GM12878 (cell line): ENCODE measurements around the gene SLC25A40. TPM values are rescaled to one million over a fixed set of nuclear protein-coding genes. Genes with fewer than 3 reads are reported as not detected.

ENCODE experiments used
- ATAC-seq: fragments of 200-7000 bp; cut with Tn5 transposase; 3 replicates; pipeline ENCODE4 v1.9.1; 2020; ENCODE audit warnings: mild to moderate bottlenecking, moderate library complexity
- BruUV-seq: library from RNA; stranded (reverse); fragments of 400-500 nt; replicated peaks from 2 replicates; lab custom pipeline; 2021; lab: Mats Ljungman, UMichigan
- CTCF ChIA-PET: fragments of 300-600 bp; sonication (Branson Sonifier 250); formaldehyde crosslinking; extraction: SDS; loops from one replicate; lab custom pipeline; 2021; ENCODE audit warnings: inconsistent platforms; lab: Yijun Ruan, JAX
- POLR2A ChIA-PET: fragments of 350-600 bp; formaldehyde crosslinking; extraction: SDS; loops from one replicate; lab custom pipeline; 2021; ENCODE audit warnings: inconsistent platforms; lab: Charles Lee
- RAD21 ChIA-PET: fragments of 300-600 bp; sonication (Branson Sonifier 250); formaldehyde crosslinking; loops from one replicate; lab custom pipeline; 2023; ENCODE audit warnings: antibody characterized with exemption; ENCODE audit not compliant: unreplicated experiment; lab: Charles Lee
- SMC1A ChIA-PET: fragments of 300-600 bp; sonication (Branson Sonifier 250); formaldehyde crosslinking; loops from one replicate; lab custom pipeline; 2023; ENCODE audit not compliant: unreplicated experiment, uncharacterized antibody; lab: Charles Lee
- DNase-seq: peaks from one replicate; pipeline ENCODE4 v3.0.0-alpha.2; 2011; ENCODE audit warnings: low read depth, low spot score
- FAIRE-seq: peaks from 3 replicates; lab custom pipeline; 2011; peaks lifted over from hg19 to GRCh38; lab: Jason Lieb, UNC
- H2AFZ ChIP-seq: 2 replicates; pipeline ENCODE4 v1.6.0; 2011; ENCODE audit warnings: low read depth, low read length, control low read depth; ENCODE audit not compliant: control insufficient read depth
- H3K27ac ChIP-seq: 2 replicates; pipeline ENCODE4 v1.5.1; 2011; ENCODE audit warnings: control low read depth; ENCODE audit not compliant: control insufficient read depth, insufficient read depth
- H3K27me3 ChIP-seq, 2 experiments: replicated peaks in 1 of 2; 2 replicates each; pipeline versions ENCODE4 v1.6.0 to v1.6.1; 2011; ENCODE audit warnings: low read length in 1 of 2; ENCODE audit not compliant: control insufficient read depth in 2 of 2, insufficient read depth in 2 of 2
- H3K36me3 ChIP-seq, 2 experiments: 2 replicates each; pipeline ENCODE4 v1.5.1; 2011; ENCODE audit warnings: low read length in 1 of 2; ENCODE audit not compliant: control insufficient read depth in 2 of 2, insufficient read depth in 2 of 2
- H3K4me1 ChIP-seq: 2 replicates; pipeline ENCODE4 v1.6.1; 2011; ENCODE audit warnings: mild to moderate bottlenecking, low read length, moderate library complexity, mixed read lengths; ENCODE audit not compliant: control insufficient read depth, insufficient read depth
- H3K4me2 ChIP-seq: 2 replicates; pipeline ENCODE4 v1.6.0; 2011; ENCODE audit warnings: control low read depth; ENCODE audit not compliant: control insufficient read depth, insufficient read depth
- H3K4me3 ChIP-seq: fragments of 200-600 bp; sonication (generic); 2 replicates; pipeline ENCODE4 v1.5.1; 2016
- H3K79me2 ChIP-seq: 2 replicates; pipeline ENCODE4 v1.6.0; 2011; ENCODE audit warnings: low read length; ENCODE audit not compliant: control insufficient read depth, insufficient read depth
- H3K9ac ChIP-seq: 2 replicates; pipeline ENCODE4 v1.8.0; 2011; ENCODE audit warnings: low read length, control low read depth, mixed read lengths; ENCODE audit not compliant: control insufficient read depth, insufficient read depth
- H3K9me3 ChIP-seq: replicated peaks from 3 replicates; pipeline ENCODE4 v1.5.1; 2011; ENCODE audit warnings: mild to moderate bottlenecking, low read length; ENCODE audit not compliant: control insufficient read depth, insufficient read depth
- H4K20me1 ChIP-seq: 2 replicates; pipeline ENCODE4 v1.6.0; 2011; ENCODE audit not compliant: control insufficient read depth, insufficient read depth
- ASH2L ChIP-seq: fragments of 300-600, 200-600 bp; sonication (generic); IDR thresholded peaks from 2 replicates; pipeline ENCODE4 v1.6.1; 2017; ENCODE audit warnings: low read depth, mild to moderate bottlenecking, borderline replicate concordance
- CHD4 ChIP-seq: fragments of 200-600 bp; sonication (generic); IDR thresholded peaks from 2 replicates; pipeline ENCODE4 v1.6.1; 2016; ENCODE audit warnings: mild to moderate bottlenecking
- CREB1 ChIP-seq: IDR thresholded peaks from 2 replicates; pipeline ENCODE4 v1.6.1; 2012; ENCODE audit warnings: low read depth, mild to moderate bottlenecking, inconsistent platforms
- ESRRA ChIP-seq: IDR thresholded peaks from 2 replicates; pipeline ENCODE4 v1.6.1; 2012; ENCODE audit warnings: mild to moderate bottlenecking, low read length, improper control_type of control experiment
- FOS ChIP-seq: IDR thresholded peaks from 3 replicates; pipeline ENCODE4 v1.6.1; 2011; ENCODE audit warnings: borderline replicate concordance; ENCODE audit not compliant: insufficient read length; ENCODE audit errors: extremely low read depth
- NBN ChIP-seq: fragments of 450-650 bp; IDR thresholded peaks from 2 replicates; pipeline ENCODE4 v1.6.1; 2016
- NR2C1 ChIP-seq: fragments of 450-650 bp; IDR thresholded peaks from 2 replicates; pipeline ENCODE4 v1.6.1; 2017; ENCODE audit warnings: antibody characterized with exemption, mild to moderate bottlenecking, moderate library complexity
- NRF1 ChIP-seq: conservative IDR thresholded peaks from 2 replicates; pipeline ENCODE4 v1.6.1; 2011; ENCODE audit warnings: mild to moderate bottlenecking, low read depth, low read length, improper control_type of control experiment
- PAX8 ChIP-seq: fragments of 450-650 bp; IDR thresholded peaks from 2 replicates; pipeline ENCODE4 v1.6.1; 2017; ENCODE audit warnings: mild to moderate bottlenecking, moderate library complexity
- PML ChIP-seq: IDR thresholded peaks from 2 replicates; pipeline ENCODE4 v1.6.1; 2012; ENCODE audit warnings: low read length, inconsistent platforms
- POLR2AphosphoS2 ChIP-seq: IDR thresholded peaks from 2 replicates; pipeline ENCODE4 v1.6.1; 2011; ENCODE audit warnings: low read depth, mild to moderate bottlenecking, low read length, improper control_type of control experiment, moderate library complexity
- RAD21 ChIP-seq: IDR thresholded peaks from 2 replicates; pipeline ENCODE4 v1.6.1; 2011; ENCODE audit warnings: mild to moderate bottlenecking, low read depth, low read length, moderate library complexity; ENCODE audit not compliant: insufficient read depth
- RUNX3 ChIP-seq: IDR thresholded peaks from 2 replicates; pipeline ENCODE4 v1.6.1; 2012; ENCODE audit warnings: low read length, inconsistent platforms
- SMAD1 ChIP-seq: fragments of 450-650 bp; IDR thresholded peaks from 2 replicates; pipeline ENCODE4 v1.6.1; 2018; ENCODE audit warnings: mild to moderate bottlenecking, low read depth; ENCODE audit not compliant: partially characterized antibody
- SUZ12 ChIP-seq: fragments of 200-600 bp; sonication (generic); IDR thresholded peaks from one replicate; pipeline ENCODE4 v1.6.1; 2018; ENCODE audit warnings: antibody characterized with exemption, mild to moderate bottlenecking; ENCODE audit not compliant: unreplicated experiment
- ZNF207 ChIP-seq: fragments of 450-650 bp; IDR thresholded peaks from 2 replicates; pipeline ENCODE4 v1.6.1; 2014; ENCODE audit warnings: antibody characterized with exemption, mild to moderate bottlenecking, borderline replicate concordance
- ZNF217 ChIP-seq: fragments of 450-650 bp; IDR thresholded peaks from 2 replicates; pipeline ENCODE4 v1.6.1; 2017; ENCODE audit warnings: antibody characterized with exemption, mild to moderate bottlenecking
- WGBS: methylation state at CpG from one replicate; pipeline ENCODE4 v1.1.6; 2016; ENCODE audit warnings: low lambda C conversion rate; ENCODE audit not compliant: insufficient replicate concordance, insufficient coverage; ENCODE audit errors: missing lambda C conversion rate; 5-methylcytosine and 5-hydroxymethylcytosine counted together
- in situ Hi-C: fragments of 300-500 bp; cut with MboI; formaldehyde crosslinking; loops from 9 replicates; pipeline ENCODE4 v1.14.3; 2018; ENCODE audit warnings: mixed read lengths
- intact Hi-C: fragments of 100-400 bp; cut with micrococcal nuclease; formaldehyde crosslinking; loops from one replicate; pipeline ENCODE4 v1.14.2; 2022; ENCODE audit not compliant: unreplicated experiment
- polyA plus RNA-seq, 11 experiments: library from polyadenylated mRNA; depleted of rRNA in 4 of 11; unstranded in 6 of 11; stranded (reverse) in 5 of 11; fragments of >200 nt; fragmentation: Nextera tagmentation in 4 of 11; fragmentation: Illumina TruSeq in 1 of 11; extraction: Ambion mirVana in 4 of 11; extraction: Trizol in 1 of 11; gene quantifications; 1 replicate in 1 of 11; 2 replicates in 10 of 11; pipeline versions ENCODE4 v1.2.1 to v1.2.3, GENCODE V29; 2011 to 2016; ENCODE audit warnings: inconsistent platforms in 2 of 11, missing spikeins in 2 of 11, low read depth in 1 of 11
- total RNA-seq, 4 experiments: library from RNA; depleted of rRNA in 3 of 4; stranded (reverse); fragments of >200 nt in 3 of 4; fragmentation: Illumina TruSeq in 1 of 4; extraction: Trizol in 1 of 4; gene quantifications; 2 replicates each; pipeline versions ENCODE4 v1.2.1 to v1.2.3, GENCODE V29; 2013 to 2021
- TF ChIP-seq, protein P1 (sequence below): IDR thresholded peaks from 2 replicates; pipeline ENCODE4 v1.6.1; 2012; ENCODE audit warnings: low read depth, low read length, improper control_type of control experiment
- TF ChIP-seq, protein P2 (sequence below): fragments of 450-650 bp; IDR thresholded peaks from 2 replicates; pipeline ENCODE4 v1.6.1; 2018; ENCODE audit warnings: borderline replicate concordance, mild to moderate bottlenecking; ENCODE audit not compliant: partially characterized antibody
- TF ChIP-seq, protein P3 (sequence below): fragments of 450-650 bp; IDR thresholded peaks from 2 replicates; pipeline ENCODE4 v1.6.1; 2017; ENCODE audit warnings: borderline replicate concordance

The SLC25A40 gene
- total and polyA plus RNA-seq, 10 of the 15 experiments (the other 5 are each of a cell fraction or from before 2014, with no cell fraction given): 15.8 to 60.3 (median 22.2) TPM

- RAD21 ChIA-PET: interaction anchor here (1.2 to 1.4 kb wide), 4 partner anchors 90 to 275 kb away, joined by 3 to 5 read pairs (median 3); no protein-coding TSS in a partner anchor
- no peak overlapping the region for H3K4me2 ChIP-seq
- no peaks in the 10 kb centered on the region for H3K27me3 ChIP-seq
- CTCF ChIA-PET: interaction anchor here (1.0 to 2.7 kb wide), 5 partner anchors 10 to 90 kb away, joined by 3 to 11 read pairs (median 4); no protein-coding TSS in a partner anchor
- no peaks in the 10 kb centered on the region for H3K79me2 ChIP-seq
- ATAC-seq (no peak), FAIRE-seq (no peak), DNase-seq (no peak)
- no peaks in the 10 kb centered on the region; a peak in 1 of 4 replicates for H3K36me3 ChIP-seq
- POLR2A ChIA-PET: no interaction called here
- no peak overlapping the region for H3K4me3 ChIP-seq
- no peaks in the 10 kb centered on the region for H4K20me1 ChIP-seq
- no peak overlapping the region for H2AFZ ChIP-seq
- SMC1A ChIA-PET: interaction anchor here (1.0 to 2.8 kb wide), 8 partner anchors 10 to 224 kb away, joined by 3 to 11 read pairs (median 5); partner anchors contain the start of gene ADAM22
- no peaks in the 10 kb centered on the region for H3K9me3 ChIP-seq
- TF ChIP-seq SUZ12 (no peak), NBN (no peak), CREB1 (no peak), ZNF207 (no peak), CHD4 (no peak), PML (no peak), PAX8 (no peak), ESRRA (no peak), RAD21 (no peak), RUNX3 (no peak), FOS (no peak), POLR2AphosphoS2 (no peak), ASH2L (no peak), NRF1 (no peak), SMAD1 (no peak), NR2C1 (no peak), ZNF217 (no peak)
- TF ChIP-seq, protein P1, sequence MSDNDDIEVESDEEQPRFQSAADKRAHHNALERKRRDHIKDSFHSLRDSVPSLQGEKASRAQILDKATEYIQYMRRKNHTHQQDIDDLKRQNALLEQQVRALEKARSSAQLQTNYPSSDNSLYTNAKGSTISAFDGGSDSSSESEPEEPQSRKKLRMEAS: no peak
- TF ChIP-seq, protein P2, sequence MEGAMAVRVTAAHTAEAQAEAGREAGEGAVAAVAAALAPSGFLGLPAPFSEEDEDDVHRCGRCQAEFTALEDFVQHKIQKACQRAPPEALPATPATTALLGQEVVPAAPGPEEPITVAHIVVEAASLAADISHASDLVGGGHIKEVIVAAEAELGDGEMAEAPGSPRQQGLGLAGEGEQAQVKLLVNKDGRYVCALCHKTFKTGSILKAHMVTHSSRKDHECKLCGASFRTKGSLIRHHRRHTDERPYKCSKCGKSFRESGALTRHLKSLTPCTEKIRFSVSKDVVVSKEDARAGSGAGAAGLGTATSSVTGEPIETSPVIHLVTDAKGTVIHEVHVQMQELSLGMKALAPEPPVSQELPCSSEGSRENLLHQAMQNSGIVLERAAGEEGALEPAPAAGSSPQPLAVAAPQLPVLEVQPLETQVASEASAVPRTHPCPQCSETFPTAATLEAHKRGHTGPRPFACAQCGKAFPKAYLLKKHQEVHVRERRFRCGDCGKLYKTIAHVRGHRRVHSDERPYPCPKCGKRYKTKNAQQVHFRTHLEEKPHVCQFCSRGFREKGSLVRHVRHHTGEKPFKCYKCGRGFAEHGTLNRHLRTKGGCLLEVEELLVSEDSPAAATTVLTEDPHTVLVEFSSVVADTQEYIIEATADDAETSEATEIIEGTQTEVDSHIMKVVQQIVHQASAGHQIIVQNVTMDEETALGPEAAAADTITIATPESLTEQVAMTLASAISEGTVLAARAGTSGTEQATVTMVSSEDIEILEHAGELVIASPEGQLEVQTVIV: no peak
- TF ChIP-seq, protein P3, sequence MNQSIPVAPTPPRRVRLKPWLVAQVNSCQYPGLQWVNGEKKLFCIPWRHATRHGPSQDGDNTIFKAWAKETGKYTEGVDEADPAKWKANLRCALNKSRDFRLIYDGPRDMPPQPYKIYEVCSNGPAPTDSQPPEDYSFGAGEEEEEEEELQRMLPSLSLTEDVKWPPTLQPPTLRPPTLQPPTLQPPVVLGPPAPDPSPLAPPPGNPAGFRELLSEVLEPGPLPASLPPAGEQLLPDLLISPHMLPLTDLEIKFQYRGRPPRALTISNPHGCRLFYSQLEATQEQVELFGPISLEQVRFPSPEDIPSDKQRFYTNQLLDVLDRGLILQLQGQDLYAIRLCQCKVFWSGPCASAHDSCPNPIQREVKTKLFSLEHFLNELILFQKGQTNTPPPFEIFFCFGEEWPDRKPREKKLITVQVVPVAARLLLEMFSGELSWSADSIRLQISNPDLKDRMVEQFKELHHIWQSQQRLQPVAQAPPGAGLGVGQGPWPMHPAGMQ: no peak
- no peak overlapping the region for H3K9ac ChIP-seq
- 0% methylated on average over 1 of the region's 1 CpG for WGBS
- intact Hi-C loops (no loop called here), in situ Hi-C loops (no loop called here)
- H3K4me1 ChIP-seq: no peaks in the 10 kb centered on the region
- BruUV-seq: no TSS peak
- H3K27ac ChIP-seq: no peak overlapping the region
Observed at GRCh38 chr7:87837597-87837996, 38.6 kb downstream of the SLC25A40 start.
